Rectal smooth muscle tissue (tissue), 1 donor: ENCODE measurements around the gene ERICH6B.

Experiments used
- H3K27ac ChIP-seq: one replicate; pipeline ENCODE4 v1.7.0; 2013; ENCODE audit warnings: low read depth, low read length, inconsistent platforms
- H3K27me3 ChIP-seq: one replicate; pipeline ENCODE4 v1.7.0; 2013; ENCODE audit warnings: low read length; ENCODE audit not compliant: control insufficient read depth, insufficient read depth
- H3K36me3 ChIP-seq: one replicate; pipeline ENCODE4 v1.7.0; 2013; ENCODE audit warnings: low read length; ENCODE audit not compliant: control insufficient read depth, insufficient read depth
- H3K4me1 ChIP-seq: one replicate; pipeline ENCODE4 v1.7.0; 2013; ENCODE audit warnings: low read length; ENCODE audit not compliant: control insufficient read depth, insufficient read depth
- H3K4me3 ChIP-seq: one replicate; pipeline ENCODE4 v1.7.0; 2013; ENCODE audit warnings: low read length
- H3K9ac ChIP-seq: one replicate; pipeline ENCODE4 v1.7.0; 2013; ENCODE audit warnings: low read length

The ERICH6B gene

DNA sequence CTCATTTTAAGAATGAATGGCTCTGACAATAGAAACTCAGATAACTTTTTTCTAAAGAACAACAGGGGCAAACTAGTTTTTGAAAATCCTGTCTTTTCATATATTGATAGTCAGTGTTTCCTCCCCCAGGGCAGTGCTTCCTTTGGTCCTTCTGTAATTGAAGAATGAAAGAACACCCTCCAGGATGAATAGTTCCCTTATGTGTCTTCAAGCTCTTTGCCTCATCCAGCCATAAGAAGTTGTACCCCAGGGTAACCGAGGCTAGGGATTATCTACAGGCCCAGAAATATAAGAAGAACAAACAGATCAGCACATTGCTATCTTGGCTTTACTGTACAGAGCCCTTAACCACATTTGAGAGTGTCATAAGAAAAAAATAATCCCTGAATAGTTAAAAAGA lies 12.1 kb upstream of the ERICH6B start:
- Histone ChIP-seq H3K9ac (no peak overlapping the region), H3K27ac (no peak overlapping the region), H3K27me3 (no peaks in the 10 kb centered on the region), H3K36me3 (no peaks in the 10 kb centered on the region), H3K4me3 (no peak overlapping the region), H3K4me1 (no peaks in the 10 kb centered on the region)

DNA sequence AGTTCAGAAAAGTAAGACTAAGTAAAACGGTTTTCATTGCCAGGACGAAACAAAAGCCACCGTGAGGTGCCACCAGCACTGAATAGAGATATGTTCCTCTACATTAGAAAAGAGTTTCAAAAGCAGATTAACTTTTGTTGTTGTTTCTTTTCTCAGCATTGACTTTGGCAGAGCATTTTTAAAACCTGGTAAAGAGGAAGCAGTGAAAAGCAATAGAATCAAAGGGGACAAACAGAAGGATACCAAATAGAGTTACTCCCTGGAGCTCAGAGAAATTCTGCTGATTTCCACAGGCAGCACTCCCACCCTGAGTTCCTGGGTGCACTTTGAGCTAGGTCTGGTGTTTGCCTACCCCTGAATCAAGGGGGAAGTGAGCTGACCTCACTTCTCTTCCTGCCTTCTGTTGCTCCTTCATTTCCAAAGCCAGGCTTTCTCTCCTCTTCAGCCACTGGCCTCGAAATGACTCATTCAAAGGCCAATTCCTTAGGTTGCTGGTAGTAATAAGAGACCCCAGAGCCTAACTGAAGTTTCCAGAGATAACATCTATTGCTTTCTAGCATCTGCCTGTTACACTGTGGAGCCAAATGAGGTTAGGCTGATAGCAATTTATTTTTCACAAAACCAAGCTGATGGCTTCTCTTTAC lies 11.3 kb upstream of the ERICH6B start:
- H3K4me3 ChIP-seq: no peak overlapping the region
- no peak overlapping the region for H3K27ac ChIP-seq
- H3K27me3 ChIP-seq: no peaks in the 10 kb centered on the region
- H3K9ac ChIP-seq: no peak overlapping the region
- H3K36me3 ChIP-seq: no peaks in the 10 kb centered on the region
- no peaks in the 10 kb centered on the region for H3K4me1 ChIP-seq

DNA sequence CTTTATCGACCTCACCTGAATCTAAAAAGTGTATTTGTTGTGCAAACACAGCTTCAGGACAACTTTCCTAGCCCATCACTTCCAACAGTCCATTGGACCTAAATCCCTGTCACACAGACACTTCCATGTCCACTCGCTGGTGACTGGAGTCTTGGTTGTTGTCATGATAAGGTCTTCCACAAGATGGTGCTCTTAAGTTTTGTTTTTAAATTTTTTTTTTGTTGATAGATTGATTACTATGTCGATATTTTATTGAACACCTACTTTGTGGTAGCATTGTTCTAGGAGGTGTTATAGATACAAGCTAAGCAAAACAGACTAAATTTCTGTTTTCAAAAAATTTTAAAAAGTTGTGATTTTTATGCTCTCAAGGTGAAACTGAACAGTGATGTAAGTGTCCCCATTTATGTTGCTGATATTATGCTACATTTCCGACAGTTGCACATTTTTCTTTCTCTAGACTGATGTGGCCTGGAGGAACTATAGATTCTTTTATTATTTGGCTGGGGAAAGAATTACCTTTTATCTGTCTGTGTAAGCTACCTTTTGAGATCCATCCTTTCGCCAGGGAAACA lies 8.1 kb upstream of the ERICH6B start:
- H3K4me3 ChIP-seq: no peak overlapping the region
- no peaks in the 10 kb centered on the region for H3K36me3 ChIP-seq
- H3K27me3 ChIP-seq: no peaks in the 10 kb centered on the region
- no peak overlapping the region for H3K27ac ChIP-seq
- no peaks in the 10 kb centered on the region for H3K4me1 ChIP-seq
- H3K9ac ChIP-seq: no peak overlapping the region

DNA sequence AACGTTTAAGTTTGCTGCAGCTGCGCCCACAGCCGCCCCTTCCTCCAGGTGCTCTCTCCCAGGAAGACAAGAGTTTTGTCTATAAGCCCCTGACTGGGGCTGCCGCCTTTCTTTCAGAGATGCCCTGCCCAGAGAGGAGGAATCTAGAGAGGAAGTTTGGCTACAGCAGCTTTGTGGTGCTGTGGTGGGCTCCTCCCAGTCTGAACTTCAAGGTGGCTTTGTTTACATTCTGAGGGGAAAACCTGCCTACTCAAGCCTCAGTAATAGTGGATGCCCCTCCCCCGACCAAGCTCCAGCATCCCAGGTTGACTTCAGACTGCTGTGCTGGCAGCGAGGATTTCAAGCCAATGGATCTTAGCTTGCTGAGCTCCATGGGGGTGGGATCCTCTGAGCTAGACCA lies 6.4 kb upstream of the ERICH6B start:
- Histone ChIP-seq H3K27me3 (no peaks in the 10 kb centered on the region), H3K9ac (no peak overlapping the region), H3K4me3 (no peak overlapping the region), H3K4me1 (no peaks in the 10 kb centered on the region), H3K27ac (no peak overlapping the region), H3K36me3 (no peaks in the 10 kb centered on the region)

DNA sequence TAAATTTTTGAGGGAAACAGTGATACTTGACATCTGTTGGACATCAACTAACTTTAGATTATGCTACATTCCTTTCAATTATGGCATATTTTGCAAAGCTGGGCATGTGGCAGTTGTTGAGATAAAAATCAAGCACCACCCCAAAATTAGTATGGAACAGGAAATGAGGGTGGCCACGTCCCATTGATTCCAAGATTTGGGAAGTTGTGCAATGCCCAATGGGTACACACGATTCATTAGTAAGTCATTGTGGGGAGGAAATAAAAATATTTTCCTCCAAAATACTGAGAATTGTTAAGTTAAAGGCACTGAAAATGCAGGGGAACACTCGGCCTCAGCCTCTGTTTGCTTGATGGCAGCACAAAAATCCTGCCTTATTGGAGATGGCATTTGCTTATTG lies 7.6 kb downstream of the ERICH6B start:
- no peaks in the 10 kb centered on the region for H3K36me3 ChIP-seq
- no peak overlapping the region for H3K27ac ChIP-seq
- no peak overlapping the region for H3K4me3 ChIP-seq
- H3K27me3 ChIP-seq: no peaks in the 10 kb centered on the region
- no peaks in the 10 kb centered on the region for H3K4me1 ChIP-seq
- no peak overlapping the region for H3K9ac ChIP-seq

DNA sequence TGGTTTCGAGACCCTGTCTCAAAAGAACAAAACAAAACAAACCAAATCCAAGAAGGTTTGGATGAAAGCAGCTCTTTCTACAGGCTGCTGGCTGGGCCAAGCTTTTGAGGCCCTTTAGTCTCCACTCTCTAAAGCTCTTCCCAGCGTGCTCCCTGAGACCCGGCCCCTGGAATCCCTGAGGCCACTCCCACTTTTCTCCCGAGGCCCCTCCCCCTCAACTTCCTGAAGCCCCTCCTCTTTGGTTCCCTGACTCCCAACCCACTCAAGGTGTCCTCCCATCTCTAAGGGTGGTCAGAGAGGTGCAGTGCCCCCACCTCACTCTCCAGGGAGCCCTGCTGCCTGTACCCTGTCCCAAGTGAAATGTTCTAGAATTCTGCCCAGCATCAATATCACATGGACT lies 10.6 kb downstream of the ERICH6B start:
- H3K4me1 ChIP-seq: no peaks in the 10 kb centered on the region
- no peaks in the 10 kb centered on the region for H3K36me3 ChIP-seq
- H3K27ac ChIP-seq: no peak overlapping the region
- no peak overlapping the region for H3K4me3 ChIP-seq
- H3K27me3 ChIP-seq: no peaks in the 10 kb centered on the region
- H3K9ac ChIP-seq: no peak overlapping the region

DNA sequence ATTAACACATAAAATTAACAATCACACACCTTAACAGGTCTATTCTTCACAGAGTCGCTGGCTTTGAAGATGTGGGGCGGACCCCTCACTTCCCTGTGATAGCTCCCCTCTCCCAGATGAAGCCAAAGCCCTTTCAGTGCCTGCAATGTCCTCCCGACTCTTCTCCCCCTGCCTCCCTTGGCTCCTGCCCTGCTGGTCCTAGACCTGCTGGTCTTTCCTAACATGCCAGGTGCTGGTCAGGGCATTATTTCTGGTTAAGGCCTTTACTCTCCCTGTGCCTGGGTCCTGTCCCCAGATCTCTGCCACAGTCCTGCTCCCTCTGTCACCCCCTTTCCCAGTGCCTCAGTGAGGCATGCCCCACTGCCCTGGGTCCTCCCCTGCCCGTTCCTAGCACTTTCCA lies 12.2 kb downstream of the ERICH6B start:
- Histone ChIP-seq H3K9ac (no peak overlapping the region), H3K27ac (no peak overlapping the region), H3K27me3 (no peaks in the 10 kb centered on the region), H3K36me3 (no peaks in the 10 kb centered on the region), H3K4me3 (no peak overlapping the region), H3K4me1 (no peaks in the 10 kb centered on the region)

DNA sequence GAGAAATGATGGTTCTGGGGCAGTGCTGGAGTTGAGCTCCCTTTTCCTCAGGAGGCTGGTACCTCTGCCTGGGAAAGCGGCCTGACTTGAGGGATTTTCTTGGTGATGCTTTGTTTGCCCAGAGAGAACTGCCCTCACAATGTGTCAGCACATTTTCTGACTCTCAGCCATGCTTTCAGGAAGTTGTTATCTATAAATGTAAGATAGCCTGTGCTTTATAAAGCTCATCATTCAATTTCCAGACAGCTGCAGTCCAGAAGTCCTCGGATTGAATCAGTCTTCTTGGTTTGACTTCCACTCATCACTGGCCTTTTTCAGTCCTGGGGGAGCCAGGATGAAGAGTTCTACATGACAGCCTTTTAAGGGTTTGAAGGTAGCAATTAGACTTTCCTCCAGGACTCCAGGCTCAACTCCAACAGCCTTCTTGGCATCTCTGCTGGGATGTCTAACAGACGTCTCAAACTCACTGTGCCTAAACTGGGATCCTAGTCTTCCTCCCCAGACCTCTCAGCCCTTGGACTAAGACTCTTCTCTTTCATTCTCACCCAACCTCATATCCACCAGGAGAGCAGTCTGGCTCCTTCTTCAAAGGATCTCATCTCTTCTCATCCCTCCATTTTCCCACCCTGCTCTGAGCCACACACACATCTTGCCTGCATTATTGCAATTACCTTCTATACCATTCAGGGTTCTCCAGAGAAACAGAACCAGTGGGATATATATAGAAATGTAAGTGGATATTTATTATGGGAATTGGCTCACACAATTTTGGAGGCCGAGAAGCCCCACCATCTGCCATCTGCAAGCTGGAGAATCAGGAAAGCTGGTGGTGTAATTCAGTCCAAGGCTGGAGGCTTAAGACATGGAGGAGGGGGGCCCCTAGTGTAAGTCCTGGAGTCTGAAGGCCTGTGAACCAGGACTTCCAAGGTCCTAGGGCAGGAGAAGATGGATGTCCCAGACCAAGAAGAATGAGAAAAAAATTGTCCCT lies 13.1 kb downstream of the ERICH6B start:
- Histone ChIP-seq H3K27me3 (no peaks in the 10 kb centered on the region), H3K4me1 (no peaks in the 10 kb centered on the region), H3K27ac (no peak overlapping the region), H3K36me3 (no peaks in the 10 kb centered on the region), H3K9ac (no peak overlapping the region), H3K4me3 (no peak overlapping the region)

DNA sequence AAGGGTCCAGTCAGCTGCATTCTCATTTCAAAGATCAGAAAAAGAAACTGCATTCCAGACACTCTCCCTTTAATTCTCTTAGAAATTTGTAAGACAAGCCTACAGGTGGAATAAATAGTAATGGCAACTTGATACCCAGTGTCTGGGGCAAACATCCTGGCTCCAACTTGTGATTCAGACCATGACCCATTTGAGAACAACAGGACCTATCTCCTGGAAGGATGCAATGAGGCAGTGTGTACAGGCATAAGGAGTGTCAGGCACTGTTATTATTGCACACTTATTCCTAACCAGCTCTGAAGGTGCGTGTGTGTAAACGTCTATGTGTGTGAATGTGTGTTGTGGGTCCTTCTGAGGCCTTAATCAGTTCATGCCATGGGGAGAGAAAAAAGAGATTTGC lies 13.9 kb downstream of the ERICH6B start:
- Histone ChIP-seq H3K4me1 (no peaks in the 10 kb centered on the region), H3K4me3 (no peak overlapping the region), H3K36me3 (no peaks in the 10 kb centered on the region), H3K27me3 (no peaks in the 10 kb centered on the region), H3K9ac (no peak overlapping the region), H3K27ac (no peak overlapping the region)

DNA sequence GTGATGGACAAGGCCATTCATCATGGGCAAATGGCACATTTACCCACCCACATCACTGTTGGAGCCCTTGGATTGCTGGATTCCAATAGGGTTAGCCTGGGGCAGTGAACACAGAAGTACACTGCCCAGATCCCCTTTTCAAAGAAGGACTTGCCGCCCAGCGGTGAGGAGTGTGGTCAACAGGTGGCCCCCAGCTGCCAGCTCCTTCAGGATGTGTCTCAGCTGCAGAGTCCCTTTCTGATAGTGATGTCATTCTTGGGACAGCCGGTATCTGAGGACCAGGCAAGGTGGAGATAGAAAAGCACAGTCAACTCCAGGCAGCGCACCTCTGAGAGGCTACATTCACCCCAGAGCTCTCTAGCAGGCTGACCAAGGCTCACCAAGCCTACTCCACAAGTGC lies 16.9 kb downstream of the ERICH6B start:
- H3K27ac ChIP-seq: no peak overlapping the region
- H3K36me3 ChIP-seq: no peaks in the 10 kb centered on the region
- H3K4me1 ChIP-seq: no peaks in the 10 kb centered on the region
- H3K9ac ChIP-seq: no peak overlapping the region
- H3K27me3 ChIP-seq: no peaks in the 10 kb centered on the region
- H3K4me3 ChIP-seq: no peak overlapping the region

DNA sequence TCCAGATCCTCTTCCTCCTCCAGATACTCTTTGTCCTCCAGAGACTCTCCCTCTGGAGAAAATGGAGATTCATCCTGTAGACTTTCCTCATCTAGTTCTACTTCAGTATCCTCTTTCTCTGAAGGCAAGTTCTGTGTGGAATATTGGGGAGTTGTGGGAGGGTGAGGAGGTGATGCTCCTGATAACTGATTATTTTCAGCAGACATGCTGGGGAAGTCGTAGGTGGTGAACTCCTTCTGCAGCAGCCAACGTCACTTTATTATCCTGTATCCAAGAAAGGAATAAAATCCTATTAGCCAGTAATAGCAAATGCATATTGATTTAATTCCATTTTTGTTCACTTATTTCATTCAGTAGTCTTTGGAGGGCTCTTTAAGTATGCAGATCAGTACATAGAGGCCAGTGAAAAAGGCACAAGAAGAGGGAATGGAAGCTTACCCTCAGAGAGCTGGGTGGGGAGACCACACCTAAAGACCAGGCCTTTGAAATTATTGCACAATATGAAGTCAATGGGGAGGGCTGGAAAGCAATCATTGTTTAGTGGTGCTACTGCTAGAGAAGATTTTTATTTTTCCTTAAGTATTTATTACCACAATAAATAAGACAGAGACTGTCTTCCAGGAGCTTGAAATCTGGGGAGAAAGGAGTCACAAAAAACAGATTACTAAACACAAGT lies 18.6 kb downstream of the ERICH6B start:
- Histone ChIP-seq H3K9ac (no peak overlapping the region), H3K4me3 (no peak overlapping the region), H3K27ac (no peak overlapping the region), H3K27me3 (no peaks in the 10 kb centered on the region), H3K36me3 (no peaks in the 10 kb centered on the region), H3K4me1 (no peaks in the 10 kb centered on the region)

DNA sequence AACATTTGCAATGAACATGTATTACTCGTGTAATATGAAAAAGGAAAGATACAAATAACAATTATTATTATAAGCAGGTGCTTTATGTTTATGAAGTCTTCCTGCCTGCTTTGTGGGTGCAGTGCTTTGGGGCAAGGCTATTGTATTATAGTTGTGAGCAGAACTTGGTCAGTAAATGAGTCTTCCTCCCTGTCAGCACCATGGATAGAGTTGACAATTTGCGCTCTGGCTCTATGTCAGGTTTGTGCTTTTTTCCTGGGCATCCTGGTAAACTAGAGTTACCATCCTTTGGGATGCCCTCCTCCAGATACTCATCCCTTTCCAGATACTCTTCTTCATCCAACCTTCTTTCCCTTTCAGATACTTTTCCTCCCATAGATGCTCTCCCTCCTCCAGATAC lies 19.6 kb downstream of the ERICH6B start:
- H3K27me3 ChIP-seq: no peaks in the 10 kb centered on the region
- no peak overlapping the region for H3K4me3 ChIP-seq
- H3K4me1 ChIP-seq: no peaks in the 10 kb centered on the region
- no peak overlapping the region for H3K9ac ChIP-seq
- no peak overlapping the region for H3K27ac ChIP-seq
- H3K36me3 ChIP-seq: no peaks in the 10 kb centered on the region
